Thyroid gland (tissue), 4 donors: ENCODE results near the gene TMEM222.

Experiments used
- CTCF ChIP-seq, 6 experiments: fragments of 200-600 bp in 3 of 6; fragments of 450-650 bp in 3 of 6; sonication (generic) in 3 of 6; IDR thresholded peaks; one replicate each; pipeline ENCODE4 v1.5.1; 2016 to 2019; ENCODE audit warnings: antibody characterized with exemption in 6 of 6, mild to moderate bottlenecking in 2 of 6, inconsistent platforms in 1 of 6, moderate library complexity in 1 of 6
- POLR2A ChIP-seq, 2 donors: fragments of 450-650 bp; IDR thresholded peaks; one replicate each; pipeline ENCODE4 v1.6.1; 2017; ENCODE audit warnings: antibody characterized with exemption in 2 of 2, mild to moderate bottlenecking in 2 of 2, moderate library complexity in 1 of 2

GRCh38 chr1:27293915-27294314 lies 28.0 kb upstream of the TMEM222 start:
- TF ChIP-seq POLR2A (IDR thresholded peaks at IDR 0.05): no peak
- no peak for TF ChIP-seq CTCF (IDR thresholded peaks at IDR 0.05)
